ENCODE data around the gene C9orf85. TPM values are rescaled to one million over a fixed set of nuclear protein-coding genes. Genes with fewer than 3 reads are reported as not detected.
A peak's percentile ranks its signal among the peaks of the same experiment; 100 is the strongest.
"Not testable (repeated sequence)": the region's sequence is repeated elsewhere in the genome, so short reads cannot be mapped to it uniquely, and the experiment has no call there.

C9orf85 gene
- polyA plus RNA-seq, 1 experiment = 16.1 TPM

DNA sequence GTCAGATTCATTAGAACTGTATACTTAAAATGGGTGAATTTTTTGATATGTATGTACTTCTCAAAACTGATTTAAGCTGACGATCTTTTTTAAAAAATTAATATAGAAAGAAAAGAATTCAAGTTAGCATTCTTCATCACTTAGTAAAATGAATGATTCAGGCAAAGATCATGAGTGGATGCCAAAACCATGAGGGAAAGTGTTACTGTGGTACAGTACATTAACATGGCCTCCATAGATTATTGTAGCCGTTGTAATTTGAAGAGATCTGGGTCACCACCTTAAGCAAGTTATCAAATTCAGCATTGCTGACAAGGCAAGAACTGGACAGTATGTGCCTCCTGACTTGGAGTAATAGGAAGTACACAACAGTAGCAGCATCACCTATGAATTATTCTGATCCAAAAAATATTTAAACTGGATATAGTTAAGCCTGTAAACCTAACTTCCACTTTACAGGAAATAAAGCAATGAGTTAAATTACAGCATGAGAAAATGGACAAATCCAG lies 29.7 kb downstream of the C9orf85 start:
- no peaks in the 10 kb centered on the region for H3K27me3 ChIP-seq (ENCODE audit: control insufficient read depth, insufficient read depth, low read length)
- POLR2A ChIA-PET = no interaction called here
- no peak for DNase-seq (ENCODE audit: low read depth)
- CTCF ChIA-PET = no interaction called here
- H3K4me3 ChIP-seq (ENCODE audit: low read depth, low read length) = no peak overlapping the region
- H3K36me3 ChIP-seq (ENCODE audit: control insufficient read depth, insufficient read depth, low read length) = no peaks in the 10 kb centered on the region
- TF ChIP-seq, protein P1, sequence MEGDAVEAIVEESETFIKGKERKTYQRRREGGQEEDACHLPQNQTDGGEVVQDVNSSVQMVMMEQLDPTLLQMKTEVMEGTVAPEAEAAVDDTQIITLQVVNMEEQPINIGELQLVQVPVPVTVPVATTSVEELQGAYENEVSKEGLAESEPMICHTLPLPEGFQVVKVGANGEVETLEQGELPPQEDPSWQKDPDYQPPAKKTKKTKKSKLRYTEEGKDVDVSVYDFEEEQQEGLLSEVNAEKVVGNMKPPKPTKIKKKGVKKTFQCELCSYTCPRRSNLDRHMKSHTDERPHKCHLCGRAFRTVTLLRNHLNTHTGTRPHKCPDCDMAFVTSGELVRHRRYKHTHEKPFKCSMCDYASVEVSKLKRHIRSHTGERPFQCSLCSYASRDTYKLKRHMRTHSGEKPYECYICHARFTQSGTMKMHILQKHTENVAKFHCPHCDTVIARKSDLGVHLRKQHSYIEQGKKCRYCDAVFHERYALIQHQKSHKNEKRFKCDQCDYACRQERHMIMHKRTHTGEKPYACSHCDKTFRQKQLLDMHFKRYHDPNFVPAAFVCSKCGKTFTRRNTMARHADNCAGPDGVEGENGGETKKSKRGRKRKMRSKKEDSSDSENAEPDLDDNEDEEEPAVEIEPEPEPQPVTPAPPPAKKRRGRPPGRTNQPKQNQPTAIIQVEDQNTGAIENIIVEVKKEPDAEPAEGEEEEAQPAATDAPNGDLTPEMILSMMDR (IDR thresholded peaks at IDR 0.05; ENCODE audit: insufficient read depth, low read depth, low read length) = no peak

DNA sequence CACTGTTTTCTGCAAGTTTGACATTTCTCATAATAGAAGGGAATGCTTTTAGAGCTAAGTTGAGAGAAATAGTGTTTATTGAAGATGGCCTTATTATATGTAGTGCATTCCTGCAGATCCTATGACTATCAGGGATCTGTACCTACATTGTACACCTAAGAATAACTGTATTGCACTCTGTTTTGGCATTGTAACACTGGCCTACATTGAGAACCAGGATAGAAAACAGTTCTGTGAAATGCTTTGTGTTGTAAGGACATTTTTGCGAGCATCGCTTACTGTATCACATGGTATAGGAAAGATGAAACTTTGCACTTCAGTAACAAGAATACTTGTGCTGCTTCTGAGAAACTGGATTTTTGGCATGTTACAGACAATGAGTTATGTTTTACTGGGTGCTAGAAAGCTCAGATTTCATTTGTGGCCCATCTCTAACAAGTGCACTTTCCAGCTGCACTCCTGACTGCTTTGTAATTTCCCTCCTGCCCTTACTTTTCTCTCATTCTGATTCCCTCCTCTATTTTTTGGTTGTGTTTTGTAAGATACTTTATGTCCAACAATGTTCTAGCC lies 30.6 kb downstream of the C9orf85 start:
- Histone ChIP-seq H3K36me3 (ENCODE audit: control insufficient read depth, insufficient read depth, low read length) (no peaks in the 10 kb centered on the region), H3K4me3 (ENCODE audit: low read depth, low read length) (no peak overlapping the region), H3K27me3 (ENCODE audit: control insufficient read depth, insufficient read depth, low read length) (no peaks in the 10 kb centered on the region)
- TF ChIP-seq, protein P1 (IDR thresholded peaks at IDR 0.05; ENCODE audit: insufficient read depth, low read depth, low read length) = no peak
- ChIA-PET POLR2A (no interaction called here), CTCF (interaction anchor here (0.9 to 1.0 kb wide), 2 partner anchors 9 to 10 kb away, joined by 3 read pairs; no protein-coding TSS in a partner anchor)
- peak; percentile 25 for DNase-seq (ENCODE audit: low read depth)

DNA sequence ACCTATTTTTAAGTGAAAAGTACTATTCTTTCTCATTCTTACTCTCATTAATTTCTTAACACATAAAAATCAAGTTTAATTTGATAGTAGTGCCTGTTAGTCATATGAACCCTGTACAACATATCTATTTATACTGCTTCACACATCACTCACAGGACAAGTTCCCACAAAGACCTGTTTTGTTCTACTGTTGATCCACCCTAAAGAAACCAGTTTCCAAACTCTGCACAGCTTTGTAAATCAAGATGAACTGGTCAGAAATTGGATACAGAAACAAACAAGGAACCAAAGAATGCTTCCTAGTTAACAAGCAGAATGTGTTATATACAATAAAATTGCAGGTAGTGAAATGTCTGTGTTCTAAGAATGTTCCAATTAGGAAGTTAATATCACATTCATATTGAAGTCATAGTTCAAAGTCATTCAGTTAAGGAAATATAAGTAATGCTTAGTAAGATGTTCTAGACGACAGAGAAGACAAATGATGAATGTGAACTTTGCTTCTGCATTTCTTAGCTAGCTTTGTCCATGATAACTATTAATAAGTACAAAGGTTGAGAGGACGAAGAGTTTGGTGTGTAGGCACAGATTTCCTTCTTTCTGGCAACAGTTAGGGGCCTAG lies 33.4 kb downstream of the C9orf85 start:
- Histone ChIP-seq H3K36me3 (ENCODE audit: control insufficient read depth, insufficient read depth, low read length) (no peaks in the 10 kb centered on the region), H3K4me3 (ENCODE audit: low read depth, low read length) (no peak overlapping the region), H3K27me3 (ENCODE audit: control insufficient read depth, insufficient read depth, low read length) (no peaks in the 10 kb centered on the region)
- TF ChIP-seq, protein P1 (IDR thresholded peaks at IDR 0.05; ENCODE audit: insufficient read depth, low read depth, low read length) = no peak
- POLR2A ChIA-PET = interaction anchor here (0.6 kb wide), 2 partner anchors 42 to 164 kb away, joined by 3 to 4 read pairs; no protein-coding TSS in a partner anchor
- CTCF ChIA-PET = interaction anchor here (1.3 kb wide), 1 partner anchor 32 kb away, joined by 3 read pairs; no protein-coding TSS in a partner anchor
- DNase-seq (ENCODE audit: low read depth) = no peak

DNA sequence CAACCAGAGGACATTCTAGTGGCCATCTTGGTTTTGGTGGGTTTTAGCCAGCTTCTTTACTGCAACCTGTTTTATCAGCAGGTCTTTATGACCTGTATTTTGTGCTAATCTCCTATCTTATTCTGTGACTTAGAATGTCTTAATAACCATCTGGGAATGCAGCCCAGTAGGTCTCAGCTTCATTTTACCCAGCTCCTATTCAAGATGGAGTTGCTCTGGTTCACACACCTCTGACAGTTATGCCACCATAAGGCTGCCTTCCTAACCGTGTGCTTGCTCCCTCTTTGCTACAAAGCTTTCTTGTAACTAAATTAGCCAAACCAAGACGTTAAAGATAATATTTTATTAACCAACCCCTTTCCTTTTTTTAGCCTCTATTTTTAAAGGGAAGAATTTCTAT lies 43.2 kb downstream of the C9orf85 start:
- DNase-seq (ENCODE audit: low read depth); POLR2A ChIA-PET; H3K4me3 ChIP-seq (ENCODE audit: low read depth, low read length); H3K27me3 ChIP-seq (ENCODE audit: control insufficient read depth, insufficient read depth, low read length); H3K36me3 ChIP-seq (ENCODE audit: control insufficient read depth, insufficient read depth, low read length): not testable (repeated sequence)
- CTCF ChIA-PET = interaction anchor here (1.3 to 1.4 kb wide), 2 partner anchors 135 to 148 kb away, joined by 3 to 4 read pairs; no protein-coding TSS in a partner anchor

DNA sequence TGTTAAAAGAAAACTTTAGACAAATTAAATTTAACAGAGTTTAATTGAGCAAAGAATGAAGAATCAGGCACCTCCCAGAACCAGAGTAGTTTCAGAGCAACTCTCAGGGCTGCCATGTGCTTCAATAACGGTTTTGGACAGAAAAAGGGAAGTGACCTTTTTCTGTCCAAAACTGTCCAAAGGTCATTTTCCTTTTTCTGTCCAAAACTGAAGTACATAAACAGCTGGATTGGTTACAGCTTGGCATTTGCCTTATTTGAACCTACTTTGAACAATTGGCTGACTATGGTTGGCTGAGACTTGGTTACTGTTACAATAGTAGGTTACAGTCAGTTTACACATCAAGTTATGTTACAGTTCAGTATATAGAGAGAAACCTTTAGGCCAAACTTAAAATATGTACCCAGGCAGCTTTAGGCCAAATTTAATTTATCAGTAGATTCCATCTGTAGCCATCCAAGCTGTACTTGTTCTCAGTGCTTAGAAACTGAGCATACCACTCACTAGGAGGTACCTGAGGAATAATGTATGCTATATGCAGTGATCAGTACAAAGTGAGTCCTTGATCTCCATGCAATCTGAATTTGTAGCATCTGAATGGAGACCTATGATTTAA lies 44.0 kb downstream of the C9orf85 start:
- Histone ChIP-seq H3K27me3 (ENCODE audit: control insufficient read depth, insufficient read depth, low read length) (no peaks in the 10 kb centered on the region), H3K4me3 (ENCODE audit: low read depth, low read length) (no peak overlapping the region), H3K36me3 (ENCODE audit: control insufficient read depth, insufficient read depth, low read length) (no peaks in the 10 kb centered on the region)
- DNase-seq (ENCODE audit: low read depth) = no peak
- CTCF ChIA-PET = interaction anchor here (1.3 to 1.4 kb wide), 2 partner anchors 136 to 149 kb away, joined by 3 to 4 read pairs; no protein-coding TSS in a partner anchor
- POLR2A ChIA-PET = no interaction called here
- TF ChIP-seq, protein P1 (IDR thresholded peaks at IDR 0.05; ENCODE audit: insufficient read depth, low read depth, low read length) = no peak

Measured in BJ (cell line).